ENCODE data around the gene FXR2.
A peak's percentile ranks its signal among the peaks of the same experiment; 100 is the strongest.

Gene FXR2

GRCh38 chr17:7569571-7569970 is 45.1 kb downstream of the FXR2 start:
- DNase-seq = no peak

- DNase-seq = no peak
Observed at GRCh38 chr17:7563115-7563869, 51.4 kb downstream of the FXR2 start.

GRCh38 chr17:7562208-7562605 is 52.5 kb downstream of the FXR2 start:
- DNase-seq = no peak

- DNase-seq = peak; percentile 86
Observed at GRCh38 chr17:7561589-7562207, 53.0 kb downstream of the FXR2 start, which contains the start of gene SENP3. Gene SENP3 (plus strand): TSS chr17:7561919. CDS start chr17:7563077, 1,158 bp downstream.

- DNase-seq = peak; percentile 77
Observed at GRCh38 chr17:7561028-7561575, 53.6 kb downstream of the FXR2 start.

- no peak for DNase-seq
Observed at GRCh38 chr17:7560172-7561027, 54.3 kb downstream of the FXR2 start.

GRCh38 chr17:7559320-7560171 is 55.2 kb downstream of the FXR2 start:
- no peak for DNase-seq

- DNase-seq = no peak
Observed at GRCh38 chr17:7558544-7559319, 56.0 kb downstream of the FXR2 start, which contains the start of gene TNFSF13. Gene TNFSF13 (plus strand): TSS chr17:7558750. CDS start chr17:7559040, 290 bp downstream.

GRCh38 chr17:7557775-7558543 is 56.7 kb downstream of the FXR2 start:
- DNase-seq = no peak

GRCh38 chr17:7557147-7557764 is 57.4 kb downstream of the FXR2 start:
- no peak for DNase-seq

GRCh38 chr17:7556627-7557026 is 58.1 kb downstream of the FXR2 start:
- no peak for DNase-seq

GRCh38 chr17:7555320-7555948 is 59.3 kb downstream of the FXR2 start:
- DNase-seq = no peak

GRCh38 chr17:7553356-7553755 is 61.3 kb downstream of the FXR2 start:
- DNase-seq = no peak

- DNase-seq = no peak
Observed at GRCh38 chr17:7552621-7553051, 62.1 kb downstream of the FXR2 start.

- no peak for DNase-seq
Observed at GRCh38 chr17:7551396-7551795, 63.3 kb downstream of the FXR2 start.

GRCh38 chr17:7550344-7550743 is 64.4 kb downstream of the FXR2 start:
- DNase-seq = no peak

- no peak for DNase-seq
Observed at GRCh38 chr17:7549401-7550055, 65.2 kb downstream of the FXR2 start.

- DNase-seq = no peak
Observed at GRCh38 chr17:7548585-7549400, 65.9 kb downstream of the FXR2 start, which contains the start of gene TNFSF12. Gene TNFSF12 (plus strand): TSS chr17:7549058. CDS start chr17:7549154, 96 bp downstream.
